Activated CD4-positive, alpha-beta T cell treated with anti-CD3 and anti-CD28 coated beads, Interleukin-2, amount 50 U/mL, for 1 hour (primary cell): ENCODE data around the gene FOXB1.

Experiments
- DNase-seq: peaks from one replicate; pipeline ENCODE4 v3.0.0-alpha.2; 2020

Gene FOXB1

DNA sequence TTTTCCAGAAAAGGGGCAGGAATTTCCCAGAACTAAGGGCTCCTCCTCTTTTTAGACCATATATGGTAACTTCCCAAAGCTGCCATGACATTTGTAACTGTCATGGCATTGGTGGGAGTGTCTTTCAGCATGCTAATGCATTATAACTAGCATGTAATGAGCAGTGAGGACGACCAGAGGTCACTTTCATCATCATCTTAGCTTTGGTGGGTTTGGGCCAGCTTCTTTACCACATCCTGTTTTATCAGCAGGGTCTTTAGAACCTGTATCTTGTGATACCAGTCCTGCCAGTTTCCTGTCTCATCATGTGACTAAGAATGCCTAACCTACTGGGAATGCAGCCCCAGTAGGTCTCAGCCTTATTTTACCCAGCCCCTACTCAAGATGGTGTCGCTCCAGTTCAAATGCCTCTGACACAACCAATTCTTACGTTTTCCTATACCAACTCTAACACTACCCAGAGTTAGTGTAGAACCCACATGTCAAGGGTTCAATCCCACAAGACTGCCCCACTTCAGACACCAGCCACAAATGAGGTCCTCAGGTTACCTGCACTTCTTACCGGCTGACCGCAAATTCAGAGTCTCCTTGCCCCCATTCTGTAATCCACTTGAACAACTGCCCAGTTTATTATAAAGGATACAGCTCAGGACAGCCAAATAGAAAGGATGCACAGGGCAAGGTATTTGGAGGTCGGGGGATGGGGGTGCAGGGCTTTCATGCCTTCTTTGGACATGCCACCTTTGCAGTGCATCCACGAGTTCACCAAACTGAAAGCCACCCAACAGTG lies 17.7 kb downstream of the FOXB1 start:
- DNase-seq = no peak

DNA sequence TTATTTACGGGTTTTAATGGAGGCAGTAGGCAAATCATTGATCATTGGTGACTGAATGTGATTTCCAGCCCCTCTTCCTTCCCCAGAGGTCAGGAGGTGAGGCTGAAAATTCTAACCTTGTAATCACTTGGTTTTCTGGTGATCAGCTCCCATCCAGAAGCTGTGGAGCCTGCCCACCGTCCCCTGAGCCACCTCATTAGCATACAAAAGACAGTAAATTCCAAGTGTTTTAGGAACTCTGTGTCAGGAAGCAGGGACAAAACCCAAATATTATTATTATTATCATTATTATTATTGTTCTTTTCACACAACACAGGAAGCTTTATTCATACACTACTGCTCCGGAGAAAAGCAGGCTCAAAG lies 18.2 kb downstream of the FOXB1 start:
- DNase-seq = no peak

DNA sequence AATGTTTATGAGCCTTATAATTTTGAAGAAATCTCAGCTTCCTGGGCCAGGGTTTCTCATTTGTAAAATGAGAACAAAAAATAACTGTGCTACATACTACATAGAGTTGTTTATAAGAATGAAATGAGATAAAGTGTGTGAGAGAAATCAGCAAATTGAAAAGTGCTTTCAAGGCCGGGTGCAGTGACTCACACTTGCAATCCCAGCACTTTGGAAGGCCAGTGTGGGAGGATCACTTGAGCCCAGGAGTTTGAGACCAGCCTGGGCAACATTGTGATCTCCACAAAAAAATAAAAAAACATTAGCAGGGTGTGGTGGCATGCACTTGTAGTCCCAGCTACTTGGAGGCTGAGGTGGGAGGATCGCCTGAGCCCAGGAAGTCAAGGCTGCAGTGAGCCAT lies 22.4 kb downstream of the FOXB1 start:
- DNase-seq = no peak

DNA sequence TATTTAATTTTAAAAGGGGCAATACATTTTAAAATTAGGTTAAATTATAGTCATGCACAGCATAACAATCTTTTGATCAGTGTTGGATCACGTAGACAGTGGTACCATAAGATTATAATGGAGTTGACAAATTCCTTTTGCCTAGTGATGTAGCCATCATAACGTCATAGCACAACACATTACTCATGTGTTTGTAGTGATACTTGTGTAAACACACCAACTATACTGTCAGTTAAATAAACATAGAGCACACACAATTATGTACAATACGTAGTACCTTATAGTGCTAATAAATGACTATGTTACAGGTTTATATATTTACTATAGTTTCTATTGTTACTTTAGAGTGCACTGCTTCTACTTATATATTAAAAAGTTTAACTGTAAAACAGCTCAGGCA lies 31.2 kb downstream of the FOXB1 start:
- no peak for DNase-seq

DNA sequence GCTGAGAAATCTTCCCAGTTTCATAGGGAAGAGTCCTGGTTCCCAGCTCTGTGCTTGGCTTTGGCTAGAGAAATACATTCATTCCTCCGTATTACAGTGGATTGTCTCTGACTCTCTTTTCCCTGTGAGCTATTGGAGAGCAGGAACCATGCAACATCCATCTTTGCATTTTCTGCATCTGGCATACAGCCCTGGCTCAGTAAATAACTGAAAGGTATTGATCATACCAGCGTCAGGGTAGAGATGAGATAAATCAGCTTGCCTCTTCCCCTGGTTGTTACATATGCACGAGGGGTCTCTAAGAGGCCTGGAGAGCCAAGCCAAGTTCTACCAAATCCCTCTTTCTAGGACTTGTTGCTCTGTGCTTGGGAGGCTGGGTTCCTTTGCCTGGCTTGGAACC lies 35.2 kb downstream of the FOXB1 start:
- DNase-seq = no peak

DNA sequence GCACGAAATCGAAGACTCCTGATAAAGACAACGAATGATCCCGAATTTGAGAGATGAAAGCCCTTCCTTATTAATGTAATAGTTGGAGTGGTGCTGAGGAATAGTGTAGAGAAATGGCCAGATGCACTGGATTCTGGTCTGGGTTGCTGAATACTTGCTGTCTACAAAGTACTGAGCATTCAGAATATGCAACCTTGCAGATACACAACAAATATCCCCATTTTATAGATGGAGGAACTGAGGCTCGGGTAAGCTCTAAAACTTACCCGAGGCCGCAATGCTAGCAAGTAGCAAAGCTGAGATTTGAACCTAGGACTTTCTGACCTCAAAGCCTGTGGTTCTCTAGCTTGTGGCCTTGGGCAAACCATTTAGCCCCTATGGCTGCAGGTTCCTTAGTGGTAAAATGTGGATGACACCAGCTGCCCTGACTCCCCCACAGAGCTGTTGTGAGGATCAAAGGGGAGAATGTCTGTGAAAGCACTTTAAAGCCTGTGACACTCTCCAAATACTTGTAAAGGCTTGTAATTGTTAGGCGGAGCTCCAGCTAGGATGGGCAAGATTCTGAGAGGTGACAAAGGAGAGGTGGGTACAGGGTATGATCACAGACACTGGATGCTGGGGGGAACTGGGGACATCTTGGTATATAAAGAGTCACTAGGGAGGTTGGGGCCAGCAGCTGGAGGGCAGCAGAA lies 39.8 kb downstream of the FOXB1 start:
- no peak for DNase-seq

DNA sequence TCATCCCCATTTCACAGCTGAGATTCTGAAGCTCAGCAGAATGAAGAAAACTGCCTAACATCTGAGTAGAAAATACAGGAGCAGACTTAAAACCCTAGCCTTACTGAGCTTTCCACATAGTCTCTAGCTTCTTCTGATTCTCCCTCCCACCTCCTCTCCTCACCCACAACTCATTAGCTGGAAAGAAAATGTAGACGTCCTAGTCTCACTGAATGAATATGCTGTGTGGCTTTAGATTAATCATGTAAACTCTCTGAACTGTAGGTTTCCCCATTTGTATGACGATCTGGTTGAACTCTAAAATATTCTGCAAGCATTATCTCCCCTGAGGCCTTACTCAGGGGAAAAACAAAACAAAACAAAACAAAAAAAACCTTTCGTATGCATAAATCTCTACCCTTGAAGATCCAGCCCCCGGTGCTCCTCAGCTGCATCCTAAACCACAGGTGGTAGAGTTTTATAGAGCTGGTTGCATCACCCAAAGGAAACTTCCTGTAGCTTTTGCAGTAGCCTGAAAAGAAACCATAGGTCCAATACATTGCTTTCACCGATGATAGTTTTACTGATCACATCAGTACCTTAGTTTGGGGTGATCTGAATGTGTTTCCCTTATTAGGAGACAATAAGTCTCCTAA lies 40.6 kb downstream of the FOXB1 start:
- no peak for DNase-seq

DNA sequence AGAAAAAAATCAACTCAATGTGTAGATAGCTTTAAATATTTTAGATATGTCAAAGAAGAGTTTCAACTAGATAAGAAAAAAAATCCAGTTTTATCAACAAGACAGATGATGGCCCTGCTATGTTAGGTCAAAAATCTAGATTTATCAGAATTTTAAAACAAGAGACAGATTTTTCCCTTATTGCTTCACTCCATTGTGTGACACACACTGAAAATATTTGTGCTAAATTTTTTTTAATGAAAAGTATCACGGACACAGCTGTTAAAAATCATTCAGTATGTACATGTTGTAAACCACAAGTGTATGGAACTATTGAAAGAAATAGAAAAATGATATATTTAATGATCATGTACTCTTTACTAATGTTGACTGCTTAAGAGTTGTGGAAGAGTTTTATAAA lies 43.6 kb downstream of the FOXB1 start:
- no peak for DNase-seq

DNA sequence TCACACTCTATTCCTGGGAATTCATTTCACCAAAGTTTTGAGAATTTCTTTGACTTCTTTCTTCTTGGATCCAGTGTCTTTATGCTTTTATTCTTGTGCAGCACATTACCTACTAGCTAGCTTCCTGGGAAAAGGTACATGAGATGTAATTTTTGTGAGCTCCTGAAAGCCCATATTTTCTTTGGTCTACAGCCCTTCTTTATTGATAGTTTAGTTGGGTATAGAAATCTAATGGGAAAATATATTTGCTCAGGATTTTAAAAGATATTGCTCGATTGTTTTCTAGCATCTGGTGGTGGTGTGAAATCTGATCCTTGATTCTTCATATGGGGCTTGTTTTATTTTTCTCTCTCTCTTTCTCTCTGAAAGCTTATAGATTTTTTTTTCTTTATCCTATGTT lies 45.8 kb downstream of the FOXB1 start:
- no peak for DNase-seq

DNA sequence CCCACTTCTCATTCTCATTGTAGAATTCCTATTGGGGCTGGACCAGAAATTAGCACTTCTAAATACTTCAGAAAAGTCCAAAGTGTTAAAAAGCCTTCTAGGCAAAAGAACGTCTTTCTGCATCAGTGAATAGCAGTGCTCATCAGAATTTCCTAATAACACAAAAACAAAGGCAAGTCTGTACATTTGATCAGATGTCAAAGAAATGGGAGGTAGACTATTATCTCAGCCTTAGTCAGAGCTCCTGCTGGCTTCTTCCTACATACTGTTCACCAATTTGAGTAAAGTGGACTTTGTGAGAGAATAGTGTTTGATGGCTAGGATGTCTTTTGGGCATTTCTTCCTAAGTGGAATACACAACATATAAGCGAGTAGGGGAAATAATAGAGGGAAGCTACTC lies 48.7 kb downstream of the FOXB1 start:
- DNase-seq = no peak

DNA sequence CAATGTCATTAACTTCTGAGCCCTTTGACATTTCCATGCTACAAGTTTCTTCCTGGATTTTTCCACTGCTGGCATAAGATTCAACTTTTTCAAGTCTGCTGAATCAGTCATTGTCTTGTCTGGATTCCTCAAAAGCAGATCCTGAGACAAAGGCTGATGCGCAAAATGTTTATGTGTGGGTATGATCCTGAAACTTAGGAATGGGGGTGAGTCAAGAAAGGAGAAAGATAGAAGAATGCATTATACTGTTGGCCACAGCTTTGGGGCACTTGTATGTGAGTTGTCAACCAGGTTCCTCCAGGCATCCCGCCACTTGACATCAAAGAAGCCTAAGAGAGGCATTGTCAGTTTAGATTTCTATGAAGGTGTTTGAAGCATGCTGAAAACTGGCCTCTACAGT lies 50.4 kb downstream of the FOXB1 start:
- no peak for DNase-seq
